Activated naive CD4-positive, alpha-beta T cell treated with anti-CD3 and anti-CD28 coated beads for 36 hours (primary cell): Measurements from ENCODE around the gene VSIG10L2. TPM values are rescaled to one million over a fixed set of nuclear protein-coding genes. Genes with fewer than 3 reads are reported as not detected.

Experiments used
- CTCF ChIA-PET: fragments of 350-600 bp; sonication (Branson Sonifier 250); formaldehyde crosslinking; loops from one replicate; lab custom pipeline; 2021; ENCODE audit warnings: antibody characterized with exemption; lab: Charles Lee
- DNase-seq: peaks from one replicate; pipeline ENCODE4 v3.0.0-alpha.2; 2020
- H3K27ac Mint-ChIP-seq: one replicate; pipeline ENCODE4 v1.8.0; 2021; ENCODE audit warnings: mild to moderate bottlenecking, mixed read lengths
- H3K27me3 Mint-ChIP-seq: one replicate; pipeline ENCODE4 v1.8.0; 2021; ENCODE audit warnings: low read depth, mixed read lengths
- H3K36me3 Mint-ChIP-seq: one replicate; pipeline ENCODE4 v1.8.0; 2021; ENCODE audit warnings: low read depth, mixed read lengths
- H3K4me1 Mint-ChIP-seq: one replicate; pipeline ENCODE4 v1.8.0; 2021; ENCODE audit warnings: low read depth, mixed read lengths
- H3K4me3 Mint-ChIP-seq: one replicate; pipeline ENCODE4 v1.8.0; 2021; ENCODE audit warnings: mild to moderate bottlenecking, moderate library complexity, mixed read lengths
- H3K9me3 Mint-ChIP-seq: one replicate; pipeline ENCODE4 v1.8.0; 2021; ENCODE audit warnings: mixed read lengths
- intact Hi-C: fragments of 100-400 bp; cut with micrococcal nuclease; formaldehyde crosslinking; loops from one replicate; pipeline ENCODE4 v1.15.1; 2023
- total RNA-seq, 2 experiments: library from RNA; stranded (reverse); gene quantifications; one replicate each; pipeline ENCODE4 v1.2.3, GENCODE V29; 2021

VSIG10L2 gene
- total RNA-seq, 2 experiments from 2014 or later: not detected

DNA sequence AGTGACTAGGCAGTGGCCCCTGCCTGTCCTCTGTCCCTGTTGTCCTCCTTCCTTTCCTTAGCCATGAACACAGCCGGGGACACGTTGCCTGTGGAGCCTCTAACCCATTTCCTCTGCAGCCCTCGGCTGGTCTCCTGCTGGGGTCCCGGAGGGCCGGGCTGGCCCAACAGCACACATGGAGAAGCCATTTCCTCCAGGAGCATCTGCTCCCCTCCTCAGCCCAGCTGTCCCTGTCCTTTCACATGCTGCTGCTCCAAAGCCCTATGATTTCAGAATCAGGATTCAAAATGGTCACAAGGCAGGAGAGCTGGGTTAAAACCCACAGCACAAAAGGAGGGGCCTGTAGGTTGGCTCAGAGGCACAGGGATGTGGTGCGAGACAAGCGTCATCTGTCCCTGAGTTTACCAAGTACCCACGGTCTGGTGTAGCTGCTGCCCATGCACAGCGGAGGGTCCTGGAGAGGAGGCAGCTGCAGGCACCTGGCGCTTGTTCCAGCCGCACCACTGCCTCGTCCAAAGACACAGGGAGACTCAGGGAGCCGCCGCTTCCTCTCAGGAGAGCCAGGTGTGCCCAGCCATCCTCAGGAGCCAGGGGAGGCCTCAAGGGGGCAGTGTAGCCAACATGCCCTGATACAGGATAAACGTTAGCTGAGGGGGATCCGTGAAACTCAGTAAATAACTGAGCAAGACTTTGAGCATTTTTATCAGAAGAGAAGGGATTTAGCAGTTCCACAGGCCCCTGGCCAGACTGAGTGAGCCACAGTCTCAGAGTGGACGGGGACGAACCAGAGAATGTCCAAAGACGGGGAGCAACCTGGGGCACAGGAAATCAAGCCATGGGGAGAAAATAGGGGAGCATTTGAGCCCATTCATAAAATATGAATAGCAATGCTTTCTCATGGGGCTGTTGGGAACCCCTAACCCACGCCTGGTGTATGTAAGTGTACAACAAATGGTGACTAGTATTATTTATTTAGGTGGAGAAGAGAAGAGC, 3.9 kb upstream of the VSIG10L2 start:
- Mint-ChIP-seq H3K27me3 (no peaks in the 10 kb centered on the region), H3K4me3 (no peak overlapping the region), H3K36me3 (no peaks in the 10 kb centered on the region), H3K4me1 (peaks cover 15% of the 10 kb centered on the region), H3K27ac (no peak overlapping the region), H3K9me3 (no peaks in the 10 kb centered on the region)
- intact Hi-C loops: loop anchor here (1.0 to 5.0 kb wide), 4 partner anchors 19 to 252 kb away; partner anchors contain the start of gene CDON
- CTCF ChIA-PET: interaction anchor here (0.6 to 2.8 kb wide), 12 partner anchors 10 to 257 kb away, joined by 3 to 24 read pairs (median 4); no protein-coding TSS in a partner anchor
- peak; percentile 79 for DNase-seq

DNA sequence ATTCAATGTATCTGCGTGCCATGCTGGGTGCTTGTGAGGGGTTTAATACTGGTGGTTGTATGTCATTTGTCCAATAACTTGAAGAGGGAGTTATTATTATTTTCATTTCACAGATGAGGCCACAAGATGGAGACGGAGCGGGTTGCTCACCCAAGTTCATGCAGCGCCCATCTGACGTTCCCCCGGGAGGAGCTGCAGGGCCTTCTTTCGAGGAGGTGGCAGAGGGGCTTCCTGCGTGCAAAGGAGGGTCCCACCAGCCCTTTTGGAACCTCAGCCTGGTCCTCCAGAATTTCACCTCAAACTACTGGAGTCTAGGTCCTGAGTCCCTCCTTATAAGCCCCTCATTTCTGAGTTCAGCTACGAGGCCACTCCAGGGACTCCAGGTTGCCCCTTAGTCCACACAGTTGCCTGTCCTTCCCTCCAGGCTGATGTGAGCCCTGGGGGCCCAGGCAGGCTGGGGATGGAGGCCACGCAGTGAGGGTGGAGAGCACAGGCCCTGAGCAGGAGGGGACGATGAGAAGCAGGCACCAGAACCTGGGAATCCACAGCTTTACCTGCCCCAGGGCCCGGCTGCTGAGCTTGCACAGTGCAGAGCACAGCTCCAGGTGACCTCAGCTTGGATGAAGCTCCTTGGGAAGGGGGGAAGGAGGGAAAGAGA, 2.9 kb upstream of the VSIG10L2 start:
- intact Hi-C loops: loop anchor here (1.0 to 5.0 kb wide), 4 partner anchors 20 to 251 kb away; partner anchors contain the start of gene CDON
- CTCF ChIA-PET: interaction anchor here (1.2 to 2.8 kb wide), 11 partner anchors 9 to 251 kb away, joined by 3 to 24 read pairs (median 5); no protein-coding TSS in a partner anchor
- Mint-ChIP-seq H3K27ac (no peak overlapping the region), H3K4me3 (no peak overlapping the region), H3K4me1 (peaks cover 15% of the 10 kb centered on the region), H3K27me3 (no peaks in the 10 kb centered on the region), H3K9me3 (no peaks in the 10 kb centered on the region), H3K36me3 (no peaks in the 10 kb centered on the region)
- DNase-seq: no peak

DNA sequence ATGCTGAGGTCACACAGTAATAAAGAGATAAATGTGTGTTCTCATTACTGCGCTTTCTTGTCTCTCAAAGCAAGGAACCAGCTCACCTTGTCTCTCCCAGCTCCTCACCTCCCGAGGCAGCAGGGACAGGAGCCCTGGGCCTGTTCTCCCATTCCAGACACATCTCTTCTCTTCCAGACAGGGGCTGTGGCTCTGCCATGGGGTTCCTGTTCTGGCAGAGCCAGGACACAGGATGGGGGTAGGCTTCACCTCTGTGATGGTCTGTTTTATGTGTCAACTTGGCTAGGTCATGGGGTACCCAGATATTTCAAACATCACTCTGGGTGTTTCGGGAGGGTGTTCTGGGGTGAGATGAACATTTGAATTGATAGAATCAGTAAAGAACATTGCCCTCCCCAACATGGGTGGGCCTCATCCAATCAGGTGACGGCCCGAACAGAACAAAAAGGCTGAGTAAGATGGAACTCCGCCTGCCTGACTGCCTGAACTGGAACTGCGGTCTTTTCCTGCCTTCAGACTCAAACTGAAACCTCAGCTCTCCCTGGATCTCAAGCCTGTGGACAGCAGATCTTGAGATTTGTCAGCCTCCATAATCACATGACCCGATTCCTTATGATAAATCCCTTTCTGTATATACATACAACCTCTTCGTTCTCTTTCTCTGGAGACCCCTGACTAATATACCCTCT, 2.0 kb upstream of the VSIG10L2 start:
- Mint-ChIP-seq H3K36me3 (no peaks in the 10 kb centered on the region), H3K4me1 (peaks cover 9% of the 10 kb centered on the region), H3K4me3 (no peak overlapping the region), H3K27ac (no peak overlapping the region), H3K27me3 (no peaks in the 10 kb centered on the region), H3K9me3 (no peaks in the 10 kb centered on the region)
- CTCF ChIA-PET: interaction anchor here (1.3 to 2.8 kb wide), 6 partner anchors 13 to 250 kb away, joined by 3 to 24 read pairs (median 6); no protein-coding TSS in a partner anchor
- intact Hi-C loops: loop anchor here (5.0 kb wide), 1 partner anchor 118 kb away; the partner anchor contains the start of gene CDON
- DNase-seq: no peak

GRCh38 chr11:125944350-125945010, 1.4 kb upstream of the VSIG10L2 start:
- H3K27ac Mint-ChIP-seq: no peak overlapping the region
- no peaks in the 10 kb centered on the region for H3K27me3 Mint-ChIP-seq
- CTCF ChIA-PET: interaction anchor here (1.2 to 2.8 kb wide), 3 partner anchors 12 to 249 kb away, joined by 3 to 6 read pairs (median 6); no protein-coding TSS in a partner anchor
- H3K4me1 Mint-ChIP-seq: peaks cover 6% of the 10 kb centered on the region
- H3K36me3 Mint-ChIP-seq: no peaks in the 10 kb centered on the region
- no peak overlapping the region for H3K4me3 Mint-ChIP-seq
- no peak for DNase-seq
- no peaks in the 10 kb centered on the region for H3K9me3 Mint-ChIP-seq
- intact Hi-C loops: loop anchor here (5.0 kb wide), 1 partner anchor 118 kb away; the partner anchor contains the start of gene CDON

DNA sequence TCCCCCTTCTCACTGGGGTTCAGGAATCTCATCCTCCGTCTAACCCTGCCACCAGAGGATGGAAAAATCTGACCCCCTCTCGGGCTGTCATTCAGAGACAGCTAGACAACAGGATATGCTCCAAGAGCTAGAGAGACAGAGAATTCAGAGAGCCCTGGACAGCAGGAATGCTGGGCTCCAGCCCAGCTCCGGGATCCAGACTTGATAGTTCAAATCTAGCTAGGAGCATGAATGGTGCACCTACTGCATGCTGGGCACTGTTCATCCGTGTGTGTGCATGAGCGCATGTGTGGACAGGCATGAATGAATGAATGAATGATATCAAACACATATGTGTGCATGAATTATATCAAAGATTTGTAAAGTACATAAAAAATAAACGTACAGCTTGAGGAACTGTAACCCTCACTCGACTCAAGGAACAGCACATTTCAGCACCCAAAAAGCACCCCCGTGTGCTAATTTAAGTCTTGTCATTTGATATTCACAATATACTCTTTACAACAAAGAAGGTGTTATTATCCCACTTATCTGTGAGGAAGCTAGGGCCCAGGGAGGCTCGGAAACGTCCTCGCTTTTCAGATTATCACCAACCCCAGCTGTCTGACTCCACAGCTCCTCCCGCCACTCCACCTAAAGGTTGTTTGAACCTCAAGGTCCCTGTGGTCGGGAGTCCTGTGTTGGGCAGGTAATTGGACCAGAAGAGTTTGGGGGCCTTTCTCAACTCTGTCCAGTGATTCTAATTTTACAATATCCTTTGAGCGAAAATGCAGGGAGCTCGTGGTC, 640 bp upstream of the VSIG10L2 start:
- no peaks in the 10 kb centered on the region for H3K27me3 Mint-ChIP-seq
- no peak for DNase-seq
- no peaks in the 10 kb centered on the region for H3K36me3 Mint-ChIP-seq
- H3K9me3 Mint-ChIP-seq: no peaks in the 10 kb centered on the region
- intact Hi-C loops: no loop called here
- peaks cover 6% of the 10 kb centered on the region for H3K4me1 Mint-ChIP-seq
- H3K27ac Mint-ChIP-seq: no peak overlapping the region
- H3K4me3 Mint-ChIP-seq: no peak overlapping the region
- CTCF ChIA-PET: interaction anchor here (0.6 to 1.2 kb wide), 2 partner anchors 73 to 248 kb away, joined by 4 to 6 read pairs; no protein-coding TSS in a partner anchor

GRCh38 chr11:125946712-125947418, 1.0 kb downstream of the VSIG10L2 start:
- intact Hi-C loops: no loop called here
- Mint-ChIP-seq H3K27ac (no peak overlapping the region), H3K36me3 (no peaks in the 10 kb centered on the region), H3K4me3 (no peak overlapping the region), H3K27me3 (peaks cover 4% of the 10 kb centered on the region), H3K4me1 (peaks cover 6% of the 10 kb centered on the region), H3K9me3 (no peaks in the 10 kb centered on the region)
- DNase-seq: no peak
- CTCF ChIA-PET: interaction anchor here (0.6 kb wide), 1 partner anchor 104 kb away, joined by 3 read pairs; no protein-coding TSS in a partner anchor

DNA sequence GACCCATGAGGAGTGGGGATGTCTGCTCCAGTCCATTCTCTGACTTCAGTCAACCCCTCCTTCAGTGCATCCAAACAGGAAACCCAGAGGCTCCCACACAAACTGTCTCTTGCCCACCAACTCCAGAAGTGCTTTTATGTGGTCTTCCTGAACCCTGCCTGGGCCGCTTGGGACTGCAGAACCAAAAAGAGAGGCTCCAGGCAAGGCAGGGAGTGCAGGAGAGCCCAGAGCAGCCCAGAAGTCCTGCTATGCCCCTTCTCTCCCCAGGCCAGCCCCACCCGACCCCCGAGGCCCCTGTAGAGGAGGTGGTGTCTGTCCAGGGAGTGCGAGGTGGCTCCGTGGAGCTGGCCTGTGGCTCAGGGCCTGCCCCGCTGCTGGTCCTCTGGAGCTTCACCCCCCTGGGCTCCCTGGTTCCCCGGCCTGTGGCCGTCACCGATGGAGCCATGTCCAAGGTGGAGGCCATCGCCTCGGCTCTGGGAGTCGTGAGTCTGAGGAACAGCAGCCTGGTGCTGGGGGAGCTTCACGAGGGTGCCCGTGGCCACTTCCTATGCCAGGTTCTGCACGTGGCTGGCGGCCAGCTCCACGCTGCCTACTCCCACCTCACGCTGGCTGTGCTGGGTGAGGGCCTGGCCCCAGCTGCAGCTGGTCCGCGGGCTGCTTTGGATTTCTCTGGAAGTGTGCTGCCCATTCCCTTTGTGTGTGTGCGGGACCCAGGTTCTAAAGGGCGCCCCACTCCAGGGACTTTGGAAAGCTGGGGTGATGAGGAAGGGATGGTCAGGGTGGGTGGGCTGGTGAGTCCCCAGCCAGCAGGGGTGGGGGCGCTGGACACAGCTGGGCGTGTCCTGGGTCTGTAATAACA, 1.8 kb downstream of the VSIG10L2 start:
- no peak overlapping the region for H3K27ac Mint-ChIP-seq
- no peaks in the 10 kb centered on the region for H3K9me3 Mint-ChIP-seq
- no peak for DNase-seq
- no peaks in the 10 kb centered on the region for H3K36me3 Mint-ChIP-seq
- H3K4me1 Mint-ChIP-seq: peaks cover under 1% of the 10 kb centered on the region
- H3K27me3 Mint-ChIP-seq: peaks cover 4% of the 10 kb centered on the region
- CTCF ChIA-PET: no interaction called here
- H3K4me3 Mint-ChIP-seq: no peak overlapping the region
- intact Hi-C loops: no loop called here

GRCh38 chr11:125948278-125949051, 2.6 kb downstream of the VSIG10L2 start:
- no peaks in the 10 kb centered on the region for H3K4me1 Mint-ChIP-seq
- DNase-seq: no peak
- H3K27ac Mint-ChIP-seq: no peak overlapping the region
- H3K9me3 Mint-ChIP-seq: no peaks in the 10 kb centered on the region
- no peaks in the 10 kb centered on the region for H3K36me3 Mint-ChIP-seq
- intact Hi-C loops: no loop called here
- H3K4me3 Mint-ChIP-seq: no peak overlapping the region
- CTCF ChIA-PET: no interaction called here
- peaks cover 4% of the 10 kb centered on the region for H3K27me3 Mint-ChIP-seq
